HAP-1 (cell line): ENCODE results near the gene LCE3C.

Experiments used
- DNase-seq, 2 experiments: peaks; one replicate each; pipeline ENCODE4 v3.0.0-alpha.2; 2016 to 2020; ENCODE audit warnings: low spot score in 2 of 2
- H3K27me3 ChIP-seq: fragments of 250-450 bp; sonication (Bioruptor Pico); 2 replicates; pipeline ENCODE4 v1.5.1; 2020; ENCODE audit warnings: low read depth, mild to moderate bottlenecking, moderate library complexity
- H3K36me3 ChIP-seq: fragments of 250-450 bp; sonication (Bioruptor Pico); replicated peaks from 2 replicates; pipeline ENCODE4 v1.5.1; 2020; ENCODE audit warnings: mild to moderate bottlenecking
- H3K4me1 ChIP-seq: fragments of 250-450 bp; sonication (Bioruptor Pico); 2 replicates; pipeline ENCODE4 v1.5.1; 2020; ENCODE audit warnings: mild to moderate bottlenecking
- H3K4me3 ChIP-seq: fragments of 250-450 bp; sonication (Bioruptor Pico); 2 replicates; pipeline ENCODE4 v1.5.1; 2020; ENCODE audit warnings: mild to moderate bottlenecking, moderate library complexity
- H3K9me3 ChIP-seq: fragments of 250-450 bp; sonication (Bioruptor Pico); 2 replicates; pipeline ENCODE4 v1.5.1; 2020; ENCODE audit warnings: mild to moderate bottlenecking, moderate library complexity
- in situ Hi-C: fragments of 300-500 bp; cut with MboI; formaldehyde crosslinking; loops from 3 replicates; pipeline ENCODE4 v1.14.3; 2020; ENCODE audit warnings: low sequenced_read_pairs, inconsistent platforms, mixed read lengths

Gene LCE3C

GRCh38 chr1:152626744-152627143 is 26.7 kb downstream of the LCE3C start:
- no peaks in the 10 kb centered on the region for H3K4me1 ChIP-seq
- H3K4me3 ChIP-seq: no peak overlapping the region
- DNase-seq: no peak
- no peaks in the 10 kb centered on the region for H3K27me3 ChIP-seq
- in situ Hi-C loops: no loop called here
- H3K36me3 ChIP-seq: no peaks in the 10 kb centered on the region
- no peaks in the 10 kb centered on the region for H3K9me3 ChIP-seq

DNA sequence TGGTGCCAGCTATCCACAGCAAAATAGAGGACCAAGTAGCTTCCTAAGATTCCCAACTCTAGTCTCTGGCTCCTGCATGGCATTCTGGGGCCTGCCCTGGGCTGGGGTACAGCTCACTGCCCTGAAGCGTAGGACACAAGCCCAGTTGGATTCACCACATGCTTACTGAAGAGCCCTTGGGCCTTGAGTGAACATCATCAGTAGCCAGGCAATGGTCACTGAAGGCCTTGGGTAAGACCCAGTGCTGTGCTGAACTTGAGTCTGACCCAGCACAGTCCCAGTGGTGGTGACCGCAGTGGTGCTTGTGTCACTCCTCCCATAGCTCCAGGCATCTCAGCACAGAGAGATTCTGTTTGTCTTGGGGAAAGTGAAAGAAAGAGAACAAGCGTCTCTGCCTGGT is 30.6 kb downstream of the LCE3C start:
- DNase-seq: no peak
- Histone ChIP-seq H3K4me3 (no peak overlapping the region), H3K9me3 (no peaks in the 10 kb centered on the region), H3K36me3 (no peaks in the 10 kb centered on the region), H3K4me1 (no peaks in the 10 kb centered on the region), H3K27me3 (no peaks in the 10 kb centered on the region)
- in situ Hi-C loops: no loop called here

DNA sequence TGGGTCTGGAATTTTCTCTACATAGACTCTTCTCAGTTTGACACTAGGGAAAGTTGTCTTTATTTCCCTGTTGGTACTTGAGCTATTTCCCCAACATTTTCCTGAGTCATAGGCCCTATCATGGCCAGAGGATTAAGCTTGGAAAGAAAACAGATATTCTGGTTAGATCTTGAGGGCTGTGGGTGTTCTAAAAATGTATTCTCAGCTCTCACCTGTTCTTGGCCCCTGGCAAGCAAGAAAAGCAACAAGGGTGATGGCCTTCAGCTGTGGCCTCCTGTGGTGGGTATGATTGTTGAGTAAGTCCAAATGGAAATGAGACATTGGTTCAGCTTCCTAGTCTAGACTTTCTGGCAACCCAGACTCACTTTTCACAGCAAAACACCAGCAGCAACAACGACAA is 40.3 kb downstream of the LCE3C start:
- Histone ChIP-seq H3K4me1 (no peaks in the 10 kb centered on the region), H3K36me3 (no peaks in the 10 kb centered on the region), H3K4me3 (no peak overlapping the region), H3K9me3 (no peaks in the 10 kb centered on the region), H3K27me3 (no peaks in the 10 kb centered on the region)
- in situ Hi-C loops: no loop called here
- no peak for DNase-seq

- DNase-seq: no peak
- H3K4me3 ChIP-seq: no peak overlapping the region
- in situ Hi-C loops: no loop called here
- no peaks in the 10 kb centered on the region for H3K9me3 ChIP-seq
- no peaks in the 10 kb centered on the region for H3K27me3 ChIP-seq
- H3K36me3 ChIP-seq: no peaks in the 10 kb centered on the region
- H3K4me1 ChIP-seq: no peaks in the 10 kb centered on the region
These were observed 43.9 kb downstream of the LCE3C start for GRCh38 chr1:152643945-152644344.

DNA sequence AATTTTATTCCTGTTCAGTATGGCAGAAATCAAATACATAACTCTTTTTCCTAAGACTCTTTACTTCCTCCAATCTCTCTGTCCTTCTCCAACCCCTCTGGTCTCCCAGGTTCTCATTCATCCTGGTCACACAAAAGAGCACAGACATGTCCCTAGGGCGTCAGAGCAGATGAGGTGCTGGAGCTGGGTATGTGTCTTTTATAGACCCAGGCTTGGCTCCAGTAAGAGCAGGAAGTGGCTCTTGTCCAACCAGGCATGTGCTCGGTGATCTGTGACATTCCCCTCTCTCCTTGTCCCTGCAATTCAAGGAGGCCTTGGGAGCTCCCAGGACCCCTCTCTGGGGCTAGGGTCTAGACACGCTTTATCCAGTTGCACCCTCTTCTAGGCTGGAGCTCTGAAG is 45.1 kb downstream of the LCE3C start:
- H3K9me3 ChIP-seq: no peaks in the 10 kb centered on the region
- no peak overlapping the region for H3K4me3 ChIP-seq

DNA sequence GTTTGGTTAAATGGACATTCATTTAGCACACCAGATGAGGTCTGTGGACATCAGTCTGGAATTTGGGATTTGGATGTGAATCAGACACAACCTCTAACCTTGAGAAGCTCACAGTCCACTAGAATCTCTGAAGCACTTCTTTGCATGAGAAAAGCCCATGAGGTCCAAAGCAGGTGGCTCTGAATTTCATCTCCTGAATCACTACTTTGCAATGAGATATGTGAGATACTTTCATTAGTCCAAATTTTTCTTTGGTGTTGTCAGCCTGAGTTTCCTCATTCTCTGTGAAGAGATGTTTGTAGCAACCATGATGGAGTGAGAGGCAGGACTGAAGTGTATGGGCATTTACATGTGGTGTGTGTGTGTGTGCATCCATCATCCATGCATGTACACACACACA is 46.6 kb downstream of the LCE3C start:
- no peak for DNase-seq
- Histone ChIP-seq H3K9me3 (no peaks in the 10 kb centered on the region), H3K36me3 (no peaks in the 10 kb centered on the region), H3K27me3 (no peaks in the 10 kb centered on the region), H3K4me1 (no peaks in the 10 kb centered on the region), H3K4me3 (no peak overlapping the region)
- in situ Hi-C loops: no loop called here

More for the DNA sequence above, 45.1 kb downstream of the LCE3C start:
- Histone ChIP-seq H3K27me3 (no peaks in the 10 kb centered on the region), H3K36me3 (no peaks in the 10 kb centered on the region), H3K4me1 (no peaks in the 10 kb centered on the region)
- in situ Hi-C loops: no loop called here
- DNase-seq: no peak
